HepG2 (cell line): Measurements from ENCODE around the gene IRS1. TPM values are rescaled to one million over a fixed set of nuclear protein-coding genes. Genes with fewer than 3 reads are reported as not detected.

Experiments used
- E2F5 ChIP-seq: sonication (generic); formaldehyde crosslinking; conservative IDR thresholded peaks from 2 replicates; pipeline ENCODE4 v1.4.0; 2020; ENCODE audit warnings: missing genetic modification reagents
- KDM1A ChIP-seq: IDR thresholded peaks from 2 replicates; pipeline ENCODE4 v1.6.1; 2016; ENCODE audit warnings: missing compliant biosample characterization
- MED8 ChIP-seq: sonication (generic); formaldehyde crosslinking; IDR thresholded peaks from 2 replicates; pipeline ENCODE4 v1.8.1; 2023; ENCODE audit warnings: mild to moderate bottlenecking, missing genetic modification reagents; ENCODE audit not compliant: insufficient replicate concordance
- NR0B2 ChIP-seq: sonication (generic); formaldehyde crosslinking; IDR thresholded peaks from 2 replicates; pipeline ENCODE4 v1.4.0; 2020; ENCODE audit warnings: mild to moderate bottlenecking, missing genetic modification reagents
- RERE ChIP-seq: IDR thresholded peaks from 2 replicates; pipeline ENCODE4 v1.6.1; 2016; ENCODE audit warnings: low read depth, missing genetic modification reagents, missing compliant biosample characterization
- SP1 ChIP-seq, 2 experiments: fragments of 450-650 bp in 1 of 2; sonication (generic) in 1 of 2; formaldehyde crosslinking in 1 of 2; IDR thresholded peaks; 2 replicates each; pipeline versions ENCODE4 v1.4.0 to v1.6.1; 2016 to 2020; ENCODE audit warnings: missing genetic modification reagents in 1 of 2
- YEATS4 ChIP-seq: sonication (generic); formaldehyde crosslinking; IDR thresholded peaks from 2 replicates; pipeline ENCODE4 v1.4.0; 2020; ENCODE audit warnings: missing genetic modification reagents, borderline replicate concordance
- ZBTB2 ChIP-seq: sonication (generic); formaldehyde crosslinking; IDR thresholded peaks from 2 replicates; pipeline ENCODE4 v1.8.0; 2022; ENCODE audit warnings: low read depth, missing genetic modification reagents
- ZNF101 ChIP-seq: sonication (generic); formaldehyde crosslinking; IDR thresholded peaks from 2 replicates; pipeline ENCODE4 v1.4.0; 2020; ENCODE audit warnings: mild to moderate bottlenecking, low read depth, missing genetic modification reagents, borderline replicate concordance
- ZNF232 ChIP-seq: sonication (generic); formaldehyde crosslinking; IDR thresholded peaks from 2 replicates; pipeline ENCODE4 v1.4.0; 2020; ENCODE audit warnings: missing genetic modification reagents, borderline replicate concordance
- ZNF282 ChIP-seq: fragments of 450-650 bp; IDR thresholded peaks from 2 replicates; pipeline ENCODE4 v1.6.1; 2018; ENCODE audit not compliant: partially characterized antibody
- ZNF3 ChIP-seq: IDR thresholded peaks from 2 replicates; pipeline ENCODE4 v1.7.0; 2017; ENCODE audit warnings: inconsistent platforms
- ZNF503 ChIP-seq: sonication (generic); formaldehyde crosslinking; IDR thresholded peaks from 2 replicates; pipeline ENCODE4 v1.4.0; 2020; ENCODE audit warnings: missing genetic modification reagents
- ZNF770 ChIP-seq: sonication (generic); formaldehyde crosslinking; IDR thresholded peaks from 2 replicates; pipeline ENCODE4 v1.5.0; 2020; ENCODE audit warnings: mild to moderate bottlenecking, missing genetic modification reagents
- polyA plus RNA-seq, 8 experiments: library from polyadenylated mRNA; depleted of rRNA in 3 of 8; stranded (reverse) in 7 of 8; unstranded in 1 of 8; fragments of >200 nt; fragmentation: Illumina TruSeq in 4 of 8; extraction: Trizol in 4 of 8; gene quantifications; 2 replicates each; pipeline versions ENCODE4 v1.2.1 to v1.2.3, GENCODE V29; 2011 to 2016; ENCODE audit warnings: low read depth in 4 of 8, missing spikeins in 1 of 8, mixed read lengths in 1 of 8; ENCODE audit not compliant: insufficient read depth in 1 of 8
- total RNA-seq, 5 experiments: library from RNA; depleted of rRNA; stranded (reverse); fragments of >200 nt; fragmentation: Illumina TruSeq; extraction: Trizol; gene quantifications; 2 replicates each; pipeline ENCODE4 v1.2.3, GENCODE V29; 2016; ENCODE audit warnings: low read depth in 1 of 5

IRS1 gene
- total and polyA plus RNA-seq, 2 of the 13 experiments (the other 11 are each of a cell fraction or from before 2014, with no cell fraction given): 8.7 to 9.0 TPM

- TF ChIP-seq ZNF232 (0 out of 2 replicates have a peak, but pooled peaks have one; percentile 30), ZNF503 (CRISPR knock-in tag) (peak; percentile 99), NR0B2 (no peak), ZNF282 (peak; percentile 97), ZNF770 (CRISPR knock-in tag) (peak; percentile 19; the same call in 1 of the 2 replicates), RERE (CRISPR knock-in tag) (peak; percentile 99), ZNF3 (CRISPR knock-in tag) (0 out of 2 replicates have a peak, but pooled peaks have one; percentile 29), MED8 (no peak), KDM1A (CRISPR knock-in tag) (peak; percentile 64; the same call in 1 of the 2 replicates), E2F5 (CRISPR knock-in tag) (no peak), ZBTB2 (CRISPR knock-in tag) (peak; percentile 7; the same call in 1 of the 2 replicates), YEATS4 (0 out of 2 replicates have a peak, but pooled peaks have one; percentile 71), SP1 (IDR thresholded peaks at IDR 0.05) (no peak), SP1 (CRISPR knock-in tag; IDR thresholded peaks at IDR 0.05) (peak; percentile 2; the same call in 1 of the 2 replicates), ZNF101 (CRISPR knock-in tag) (no peak)
These were observed 638 bp upstream of the IRS1 start (continued) for GRCh38 chr2:226799976-226800940.
